ENCODE measurements around the gene TNIP1. TPM values are rescaled to one million over a fixed set of nuclear protein-coding genes. Genes with fewer than 3 reads are reported as not detected.

Gene TNIP1
- total RNA-seq, 1 donor from 2014 or later: 99.6 TPM

DNA sequence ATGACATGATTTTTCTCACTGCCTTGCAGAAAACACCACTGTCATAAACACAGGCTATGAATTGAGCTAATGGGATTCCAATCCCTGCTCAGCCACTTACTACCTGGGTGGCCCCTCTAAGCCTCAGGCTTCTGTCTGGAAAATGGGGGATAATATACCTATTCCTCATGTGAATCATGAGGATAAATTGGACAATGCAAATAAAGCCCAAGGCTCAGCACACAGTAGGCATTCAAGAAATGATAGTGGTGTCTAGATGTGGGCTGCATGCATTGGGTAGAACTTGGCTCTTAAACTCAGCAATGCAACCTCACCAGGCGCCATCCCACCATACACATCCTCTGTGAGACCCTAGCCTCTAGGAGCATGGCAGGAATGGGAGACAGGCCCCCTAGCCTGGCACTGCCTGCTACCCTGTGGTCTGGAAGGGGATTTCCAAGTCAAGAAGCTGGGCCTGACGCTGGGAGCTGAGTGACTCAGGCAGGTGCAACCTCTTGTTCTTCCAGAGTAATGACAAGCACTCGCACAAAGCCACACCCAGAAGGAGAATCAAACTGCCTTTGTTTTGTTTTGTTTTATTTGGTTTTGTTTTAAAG lies 2.3 kb upstream of the TNIP1 start:
- Histone ChIP-seq H3K27ac (peak overlapping the region; percentile 98), H3K4me3 (no peak overlapping the region), H3K27me3 (ENCODE audit: low read depth) (no peaks in the 10 kb centered on the region), H3K9me3 (no peaks in the 10 kb centered on the region), H3K36me3 (peaks cover 11% of the 10 kb centered on the region), H3K4me1 (peaks cover 80% of the 10 kb centered on the region)
- DNase-seq (peak; percentile 66), ATAC-seq (peak; percentile 4 to 49)
- intact Hi-C loops (cut with DNase I): no loop called here
- TF ChIP-seq, protein P1, sequence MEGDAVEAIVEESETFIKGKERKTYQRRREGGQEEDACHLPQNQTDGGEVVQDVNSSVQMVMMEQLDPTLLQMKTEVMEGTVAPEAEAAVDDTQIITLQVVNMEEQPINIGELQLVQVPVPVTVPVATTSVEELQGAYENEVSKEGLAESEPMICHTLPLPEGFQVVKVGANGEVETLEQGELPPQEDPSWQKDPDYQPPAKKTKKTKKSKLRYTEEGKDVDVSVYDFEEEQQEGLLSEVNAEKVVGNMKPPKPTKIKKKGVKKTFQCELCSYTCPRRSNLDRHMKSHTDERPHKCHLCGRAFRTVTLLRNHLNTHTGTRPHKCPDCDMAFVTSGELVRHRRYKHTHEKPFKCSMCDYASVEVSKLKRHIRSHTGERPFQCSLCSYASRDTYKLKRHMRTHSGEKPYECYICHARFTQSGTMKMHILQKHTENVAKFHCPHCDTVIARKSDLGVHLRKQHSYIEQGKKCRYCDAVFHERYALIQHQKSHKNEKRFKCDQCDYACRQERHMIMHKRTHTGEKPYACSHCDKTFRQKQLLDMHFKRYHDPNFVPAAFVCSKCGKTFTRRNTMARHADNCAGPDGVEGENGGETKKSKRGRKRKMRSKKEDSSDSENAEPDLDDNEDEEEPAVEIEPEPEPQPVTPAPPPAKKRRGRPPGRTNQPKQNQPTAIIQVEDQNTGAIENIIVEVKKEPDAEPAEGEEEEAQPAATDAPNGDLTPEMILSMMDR (IDR thresholded peaks at IDR 0.05): no peak

DNA sequence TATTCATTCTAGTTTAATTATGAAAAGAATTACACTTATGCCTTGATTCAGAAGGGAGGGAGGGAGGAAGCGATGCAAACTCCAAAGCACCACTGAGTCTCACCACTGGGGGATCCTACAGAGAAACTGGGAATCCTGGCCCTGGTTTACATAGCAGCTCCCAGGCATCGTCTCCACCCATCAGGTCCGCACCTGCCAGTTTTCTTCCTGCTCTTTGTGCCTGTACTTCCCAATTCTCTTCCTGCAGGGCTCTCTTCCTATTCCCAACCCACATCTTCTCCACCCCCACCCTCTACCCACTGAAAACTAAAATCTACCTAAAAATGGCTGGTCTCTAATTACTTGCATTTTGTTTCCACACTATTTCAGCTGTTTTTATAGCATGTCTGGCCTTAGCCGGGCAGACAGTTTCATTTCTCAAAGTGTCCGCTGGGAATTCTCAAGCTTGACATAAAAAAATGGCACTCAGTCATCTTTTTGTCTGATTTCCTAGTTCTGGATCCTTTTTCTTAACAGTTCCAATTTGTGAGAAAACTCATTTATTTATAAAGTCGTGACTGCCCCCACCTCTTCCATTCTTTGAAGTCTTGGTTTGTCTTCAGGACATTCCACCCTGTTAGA lies 1.6 kb upstream of the TNIP1 start:
- intact Hi-C loops (cut with DNase I): no loop called here
- no peak for ATAC-seq
- Histone ChIP-seq H3K36me3 (peaks cover 14% of the 10 kb centered on the region), H3K4me3 (peak overlapping the region; percentile 98), H3K27me3 (ENCODE audit: low read depth) (no peaks in the 10 kb centered on the region), H3K9me3 (no peaks in the 10 kb centered on the region), H3K27ac (peak overlapping the region; percentile 98), H3K4me1 (peaks cover 86% of the 10 kb centered on the region)
- TF ChIP-seq, protein P1 (IDR thresholded peaks at IDR 0.05): no peak
- DNase-seq: no peak

DNA sequence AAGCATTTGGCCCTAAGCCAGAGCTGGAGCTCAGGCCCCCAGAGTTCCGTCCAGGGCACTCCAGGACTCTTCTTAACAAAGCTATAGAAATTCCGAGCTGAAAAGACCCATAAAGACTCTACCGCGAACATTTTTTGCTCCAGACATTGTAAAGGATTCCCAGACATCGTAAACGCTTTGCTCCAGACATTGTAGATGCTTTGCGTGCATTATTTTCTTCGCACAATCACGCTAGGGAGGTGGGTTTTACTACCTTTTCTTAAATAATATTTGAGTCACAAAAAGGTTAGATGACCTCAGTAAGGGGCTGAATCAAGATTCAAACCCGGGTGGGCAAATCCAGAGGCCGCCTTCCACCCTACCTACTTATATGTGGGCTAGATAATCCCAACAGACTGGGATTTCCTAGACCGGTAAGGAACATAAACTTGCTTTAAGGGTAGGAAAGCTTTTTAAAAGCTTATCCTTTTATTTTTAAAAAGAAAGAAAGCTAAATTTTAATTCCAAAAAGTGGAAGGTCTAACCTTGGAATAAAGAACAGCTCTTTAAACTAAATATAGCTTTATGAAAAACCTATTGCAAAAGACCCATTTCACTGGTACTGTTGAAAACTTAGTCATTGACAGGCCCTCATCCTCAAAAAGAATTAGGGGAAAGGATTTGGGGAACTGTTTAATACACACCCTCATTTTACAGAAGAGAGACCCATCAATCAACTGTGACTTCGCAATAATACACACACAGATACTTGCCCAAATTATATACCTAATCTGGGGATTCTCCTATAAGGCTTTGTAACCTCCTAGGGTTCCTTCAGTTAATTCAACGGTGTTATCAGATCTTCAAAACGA lies 822 bp upstream of the TNIP1 start:
- no peaks in the 10 kb centered on the region for H3K27me3 ChIP-seq (ENCODE audit: low read depth)
- H3K4me3 ChIP-seq: peak overlapping the region; percentile 98
- no peak for DNase-seq
- no peaks in the 10 kb centered on the region for H3K9me3 ChIP-seq
- TF ChIP-seq, protein P1 (IDR thresholded peaks at IDR 0.05): no peak
- peaks cover 14% of the 10 kb centered on the region for H3K36me3 ChIP-seq
- intact Hi-C loops (cut with DNase I): no loop called here
- ATAC-seq: no peak
- H3K27ac ChIP-seq: peak overlapping the region; percentile 98
- peaks cover 86% of the 10 kb centered on the region for H3K4me1 ChIP-seq

DNA sequence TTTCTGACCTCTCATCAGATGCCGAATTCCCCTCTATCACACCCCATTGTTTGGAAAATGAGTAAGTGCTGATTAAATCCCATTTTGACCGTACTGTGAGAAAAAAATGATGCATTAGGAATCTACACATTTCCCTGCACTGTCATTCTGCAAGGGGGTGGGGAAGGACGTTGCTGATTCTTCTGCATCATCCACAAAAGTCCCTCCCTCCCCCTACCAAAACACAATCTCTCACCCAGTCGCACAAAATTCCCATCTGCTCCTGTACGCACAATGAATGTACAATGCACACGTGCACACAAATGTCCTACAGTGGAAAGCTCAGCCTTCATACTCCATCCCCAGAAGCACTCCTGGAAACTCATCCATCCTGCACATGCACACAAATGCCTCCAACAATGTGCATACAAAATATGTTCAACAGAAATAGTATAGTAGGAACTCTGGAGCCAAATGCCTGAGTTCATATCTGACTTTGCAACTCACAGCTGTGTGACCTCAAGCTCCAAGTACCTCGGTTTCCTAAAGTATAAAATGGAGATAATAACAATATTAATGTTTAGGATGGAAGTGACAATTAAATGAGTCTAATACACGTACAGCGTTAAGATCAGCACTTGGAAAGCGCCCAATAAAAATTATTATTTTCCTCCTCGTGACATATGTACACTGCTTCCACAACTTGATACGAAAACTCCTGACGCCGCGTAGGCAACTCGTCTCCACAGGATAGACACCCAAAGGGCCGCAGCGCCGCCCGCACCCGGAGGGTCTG lies 809 bp downstream of the TNIP1 start:
- H3K4me1 ChIP-seq: peaks cover 86% of the 10 kb centered on the region
- H3K27ac ChIP-seq: peak overlapping the region; percentile 98
- H3K36me3 ChIP-seq: peaks cover 14% of the 10 kb centered on the region
- no peak for ATAC-seq
- no peaks in the 10 kb centered on the region for H3K9me3 ChIP-seq
- H3K27me3 ChIP-seq (ENCODE audit: low read depth): no peaks in the 10 kb centered on the region
- intact Hi-C loops (cut with DNase I): no loop called here
- TF ChIP-seq, protein P1 (IDR thresholded peaks at IDR 0.05): no peak
- no peak for DNase-seq
- peak overlapping the region; percentile 98 for H3K4me3 ChIP-seq

All from lower lobe of right lung (tissue), 2 donors.